Umbilical cord (tissue), 2 donors: Measurements from ENCODE around the gene MAPK1IP1L. TPM values are rescaled to one million over a fixed set of nuclear protein-coding genes. Genes with fewer than 3 reads are reported as not detected.

Experiments used
- DNase-seq: peaks from one replicate; pipeline ENCODE4 v3.0.0-alpha.2; 2015; ENCODE audit warnings: low spot score
- total RNA-seq: library from RNA; depleted of rRNA; stranded (reverse); fragments of >200 nt; gene quantifications from one replicate; pipeline ENCODE4 v1.2.3, GENCODE V29; 2014; ENCODE audit warnings: low replicate concordance; ENCODE audit not compliant: insufficient read depth

Gene MAPK1IP1L
- total RNA-seq, 1 donor from 2014 or later, result 20.9 TPM

- DNase-seq, result no peak
These were observed 43.1 kb downstream of the MAPK1IP1L start for GRCh38 chr14:55094292-55095157.

GRCh38 chr14:55097881-55098560 is 46.6 kb downstream of the MAPK1IP1L start:
- no peak for DNase-seq

DNA sequence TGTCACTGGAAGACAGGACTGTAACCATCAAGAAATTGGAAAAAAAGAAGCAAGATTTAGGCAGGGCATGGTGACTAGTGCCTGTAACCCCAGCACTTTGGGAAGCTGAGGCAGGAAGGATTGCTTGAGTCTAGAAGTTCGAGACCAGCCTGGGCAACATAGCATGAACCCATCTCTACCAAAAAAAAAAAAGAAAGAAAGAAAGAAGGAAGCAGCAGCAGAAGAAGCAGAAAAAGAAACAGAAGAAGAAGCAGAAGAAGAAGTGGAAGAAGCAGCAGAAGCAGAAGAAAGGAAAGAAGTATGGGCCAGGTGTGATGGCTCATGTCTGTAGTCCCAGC is 47.1 kb downstream of the MAPK1IP1L start:
- no peak for DNase-seq

DNA sequence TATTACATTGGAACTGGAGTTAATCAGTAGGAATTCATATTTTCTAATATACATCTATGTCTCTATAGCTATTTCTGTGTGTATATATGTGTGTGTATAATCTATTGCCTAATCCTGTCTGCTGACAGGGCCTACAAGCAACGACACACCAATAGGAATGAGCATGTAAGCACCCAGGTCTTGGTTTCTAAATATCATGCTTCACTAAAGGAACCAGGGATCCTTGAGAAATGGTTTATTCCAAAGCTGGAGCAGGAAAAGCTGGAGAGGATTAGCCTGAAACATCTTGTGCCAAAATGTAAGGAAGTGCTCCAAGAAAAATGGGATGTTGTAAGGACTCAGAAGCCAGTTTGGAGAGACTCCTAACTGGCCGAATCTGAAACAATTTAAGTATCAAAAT is 48.3 kb downstream of the MAPK1IP1L start:
- DNase-seq, result peak; percentile 80

DNA sequence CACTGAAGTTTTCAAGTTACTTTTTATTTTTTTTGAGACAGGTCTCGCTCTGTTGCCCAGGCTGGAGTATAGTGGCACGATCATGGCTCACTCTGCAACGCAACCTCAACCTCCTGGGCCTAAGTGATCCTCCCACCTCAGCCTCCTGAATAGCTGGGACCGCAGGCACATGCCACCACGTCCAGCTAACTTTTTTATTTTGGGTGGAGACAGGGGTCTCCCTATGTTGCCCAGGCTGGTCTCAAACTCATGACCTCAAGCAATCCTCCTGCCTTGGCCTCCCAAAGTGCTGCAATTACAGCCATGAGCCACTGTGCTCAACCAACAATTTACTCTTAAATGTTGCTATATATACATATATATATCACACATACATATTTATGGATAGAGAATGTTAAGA is 50.3 kb downstream of the MAPK1IP1L start:
- DNase-seq, result no peak

DNA sequence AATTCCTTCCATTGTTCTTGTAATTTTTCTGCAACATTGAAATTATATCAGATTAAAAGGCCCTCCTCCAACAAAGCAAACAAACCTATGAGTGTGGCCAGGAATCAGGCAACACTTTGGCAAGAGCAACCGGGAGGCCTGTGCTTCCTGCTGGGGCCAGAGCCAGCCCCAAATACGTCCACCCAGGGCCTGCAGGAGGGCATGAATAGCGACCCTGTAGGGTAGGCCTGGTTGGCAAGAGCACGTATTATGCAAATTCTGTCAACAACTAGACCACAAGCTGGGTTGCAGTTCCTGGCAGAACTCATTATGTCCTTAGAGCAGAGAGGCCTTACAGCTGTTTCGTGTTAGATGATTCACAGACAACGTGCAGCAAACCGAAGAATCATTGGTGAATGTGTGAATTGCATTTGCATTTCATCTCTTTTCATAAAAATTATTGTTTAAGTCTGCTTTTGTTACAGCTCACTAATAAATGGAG is 50.7 kb downstream of the MAPK1IP1L start:
- peak; percentile 87 for DNase-seq

- peak; percentile 98 for DNase-seq
These were observed 51.7 kb downstream of the MAPK1IP1L start for GRCh38 chr14:55103005-55103640.

DNA sequence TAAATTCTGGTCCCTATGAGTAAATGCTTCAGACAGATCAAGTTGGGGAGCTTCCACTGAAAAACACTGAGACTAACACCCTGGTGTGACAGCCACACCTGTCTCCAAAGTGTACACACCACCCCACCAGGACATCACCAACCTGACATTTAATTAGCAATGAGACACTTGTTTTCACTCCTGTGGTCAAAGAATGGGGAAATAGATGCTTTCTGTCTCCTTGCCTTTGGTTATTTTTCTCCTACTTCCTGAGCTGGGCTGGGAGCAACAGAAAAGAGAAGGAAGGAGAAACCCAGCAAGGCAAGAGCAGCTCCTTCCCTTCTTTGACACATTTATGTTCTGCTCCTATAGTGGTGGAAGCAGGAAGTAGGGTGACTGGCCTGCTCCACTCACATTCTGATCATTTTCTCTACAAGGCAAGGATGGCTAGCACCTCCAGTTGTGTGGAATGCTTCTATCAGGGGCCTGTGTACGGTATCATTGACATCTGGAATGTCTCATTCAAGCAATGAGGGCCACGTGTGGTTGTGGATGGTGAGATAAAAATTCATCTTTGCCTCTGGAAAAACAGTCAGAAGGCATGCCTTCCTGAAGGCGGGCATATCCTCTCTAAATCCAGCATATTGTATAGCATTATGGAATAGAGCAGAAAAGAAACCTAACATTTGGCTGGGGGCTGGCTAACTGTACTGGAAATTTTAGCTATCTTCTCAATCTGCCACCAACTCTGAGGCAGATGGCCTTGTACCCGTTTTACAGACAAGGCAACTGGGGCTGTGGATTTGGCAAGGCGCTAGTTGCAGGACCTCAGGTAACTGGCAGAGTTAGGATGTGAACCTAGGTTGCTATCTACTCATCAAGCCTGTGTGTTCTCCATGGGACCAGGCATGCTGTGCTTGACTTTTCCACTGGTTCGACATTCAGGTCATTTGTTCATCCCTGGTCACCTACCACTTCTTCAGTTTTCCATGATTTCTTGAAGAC is 52.8 kb downstream of the MAPK1IP1L start:
- no peak for DNase-seq

DNA sequence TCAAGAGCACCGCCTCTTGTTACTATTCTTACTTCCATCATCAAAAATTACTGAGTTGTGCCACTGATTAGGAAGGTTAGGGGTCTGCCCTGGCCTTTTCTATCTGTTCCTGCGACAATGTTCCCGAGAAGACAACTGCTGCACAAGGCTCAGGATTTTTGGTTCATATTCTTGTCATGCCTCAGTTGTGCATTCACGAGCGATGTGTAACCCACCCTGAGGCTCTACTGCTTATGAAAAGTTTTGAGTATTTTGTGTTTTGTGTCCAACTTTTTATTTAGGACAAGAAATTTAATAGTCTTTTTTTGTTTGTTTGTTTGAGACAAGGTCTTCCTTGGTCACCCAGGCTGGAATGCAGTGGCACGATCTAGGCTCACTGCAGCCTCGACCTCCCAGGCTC is 54.5 kb downstream of the MAPK1IP1L start:
- DNase-seq, result no peak

- DNase-seq, result peak; percentile 86
These were observed 56.5 kb downstream of the MAPK1IP1L start for GRCh38 chr14:55107766-55108554.

DNA sequence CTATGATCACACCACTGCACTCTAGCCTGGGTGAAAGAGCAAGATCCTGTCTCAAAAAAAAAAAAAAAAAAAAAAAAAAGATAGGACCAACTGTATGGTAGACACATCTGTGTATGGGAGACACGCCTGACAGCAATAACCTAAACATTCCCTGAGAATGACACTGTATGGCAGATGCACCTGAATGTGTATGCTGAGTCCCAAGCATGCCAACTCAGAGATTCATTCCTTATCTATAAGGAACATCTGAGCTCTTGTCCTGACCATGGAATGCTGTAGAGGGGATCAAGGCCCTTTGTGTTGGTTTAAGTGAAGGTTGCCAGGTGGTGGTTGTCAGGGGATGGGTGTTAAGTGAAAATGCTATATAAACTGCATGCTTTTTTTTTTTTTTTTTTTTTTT is 58.4 kb downstream of the MAPK1IP1L start:
- DNase-seq, result no peak

- no peak for DNase-seq
These were observed 59.8 kb downstream of the MAPK1IP1L start for GRCh38 chr14:55111122-55111708.

- no peak for DNase-seq
These were observed 63.3 kb downstream of the MAPK1IP1L start for GRCh38 chr14:55114720-55115119.

GRCh38 chr14:55115460-55115859 is 64.0 kb downstream of the MAPK1IP1L start:
- DNase-seq, result no peak

- DNase-seq, result no peak
These were observed 64.4 kb downstream of the MAPK1IP1L start for GRCh38 chr14:55115861-55116245.

DNA sequence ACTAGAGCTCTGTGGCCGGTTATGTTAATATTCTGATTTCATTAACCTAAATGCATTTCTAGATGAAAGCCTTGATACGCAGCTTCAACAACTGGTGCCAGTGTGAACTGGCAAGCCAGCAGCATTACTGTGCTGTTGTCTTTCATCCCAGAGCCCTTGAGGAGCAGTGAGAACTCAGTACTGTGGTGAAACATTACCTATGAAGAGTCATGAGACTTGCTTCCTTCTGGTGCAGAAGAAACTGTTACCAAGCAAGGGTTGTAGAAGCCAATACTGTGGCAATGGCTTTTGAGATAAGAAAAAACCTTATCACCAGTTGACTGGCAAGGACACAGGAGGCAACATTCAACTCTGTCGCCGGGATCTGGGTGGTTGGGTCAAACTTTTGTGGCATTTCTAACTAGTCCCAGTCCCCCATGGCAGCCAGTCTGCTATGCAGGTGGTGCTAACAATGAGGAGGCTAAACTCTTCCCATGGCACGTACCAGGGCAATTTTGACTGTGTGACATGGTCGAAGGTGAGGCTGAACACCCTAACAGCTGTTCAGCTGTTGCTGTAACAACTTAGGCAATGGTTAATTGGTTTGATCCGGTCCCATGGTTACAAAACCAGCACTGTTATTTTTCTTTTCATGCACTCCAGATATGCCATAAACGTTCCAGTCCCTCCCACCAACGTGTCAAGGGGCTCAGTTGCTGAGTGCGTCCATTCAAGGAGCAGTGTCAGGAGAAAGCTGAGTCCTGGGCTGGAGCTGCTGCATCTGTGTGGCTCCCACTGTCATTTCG is 65.0 kb downstream of the MAPK1IP1L start:
- DNase-seq, result no peak

GRCh38 chr14:55117803-55118441 is 66.5 kb downstream of the MAPK1IP1L start:
- DNase-seq, result peak; percentile 92

- no peak for DNase-seq
These were observed 67.3 kb downstream of the MAPK1IP1L start for GRCh38 chr14:55118761-55119160.
